Mucosa of descending colon (tissue), 3 donors: ENCODE data around the gene TNS1. TPM values are rescaled to one million over a fixed set of nuclear protein-coding genes. Genes with fewer than 3 reads are reported as not detected.

ENCODE experiments used
- ATAC-seq: fragments of 200-7000 bp; cut with Tn5 transposase; one replicate; pipeline ENCODE4 v1.9.1; 2020; ENCODE audit warnings: mild to moderate bottlenecking, moderate library complexity
- DNase-seq, 3 donors: peaks; one replicate each; pipeline ENCODE4 v3.0.0-alpha.2; 2020
- H3K36me3 ChIP-seq: fragments of 200-600 bp; one replicate; pipeline ENCODE4 v1.8.0; 2021; ENCODE audit warnings: low read depth, mild to moderate bottlenecking
- H3K4me1 ChIP-seq: fragments of 200-600 bp; one replicate; pipeline ENCODE4 v1.8.0; 2021; ENCODE audit warnings: low read depth, mild to moderate bottlenecking
- H3K4me3 ChIP-seq: fragments of 200-600 bp; one replicate; pipeline ENCODE4 v1.8.0; 2021; ENCODE audit warnings: mild to moderate bottlenecking
- H3K9me3 ChIP-seq: fragments of 200-600 bp; one replicate; pipeline ENCODE4 v1.8.0; 2021; ENCODE audit warnings: mild to moderate bottlenecking
- CTCF ChIP-seq: fragments of 200-600 bp; IDR thresholded peaks from one replicate; pipeline ENCODE4 v1.8.0; 2022; ENCODE audit warnings: antibody characterized with exemption, mild to moderate bottlenecking
- intact Hi-C, 2 donors: fragments of 100-400 bp; cut with DNase I in 1 of 2; cut with micrococcal nuclease in 1 of 2; formaldehyde crosslinking; loops; one replicate each; pipeline versions ENCODE4 v1.11.0 to v1.11.1; 2022; cut with DNase I, micrococcal nuclease
- microRNA-seq: library from miRNA; unstranded; fragments of <30 nt; microRNA quantifications from one replicate; pipeline ENCODE4, GENCODE V29; 2019
- total RNA-seq, 3 donors: library from RNA; stranded (reverse); fragmentation: NEBNext Ultra II Directional in 2 of 3; extraction: Animal tissue kit (Norgen Biotek cat#: 25700) in 2 of 3; gene quantifications; one replicate each; pipeline versions ENCODE4 v1.2.1 to v1.2.4, GENCODE V29; 2021 to 2023
- donor health status: DM: no; HTN: no; CAD: no; lungs with moderate emphysema.
- donor health status: DM: no; HTN: no; CAD: no.
- donor health status: DM: no; HTN: yes; CAD: no.

Gene TNS1
- total RNA-seq, 3 donors from 2014 or later: 43.8 to 1,458 (median 121) TPM

- no peak for ATAC-seq
- Histone ChIP-seq H3K4me3 (no peak overlapping the region), H3K9me3 (no peaks in the 10 kb centered on the region), H3K36me3 (no peaks in the 10 kb centered on the region), H3K4me1 (no peaks in the 10 kb centered on the region)
- intact Hi-C loops: no loop called here
- no peak for DNase-seq
- no peak for TF ChIP-seq CTCF
These were observed 249.2 kb downstream of the TNS1 start for GRCh38 chr2:217753460-217754200.

- H3K36me3 ChIP-seq: no peaks in the 10 kb centered on the region
- H3K9me3 ChIP-seq: no peaks in the 10 kb centered on the region
- ATAC-seq: no peak
- TF ChIP-seq CTCF: no peak
- intact Hi-C loops: no loop called here
- no peak for DNase-seq
- H3K4me1 ChIP-seq: no peaks in the 10 kb centered on the region
- no peak overlapping the region for H3K4me3 ChIP-seq
These were observed 249.9 kb downstream of the TNS1 start for GRCh38 chr2:217752714-217753459.

- no peak for DNase-seq
- Histone ChIP-seq H3K36me3 (no peaks in the 10 kb centered on the region), H3K4me3 (no peak overlapping the region), H3K4me1 (no peaks in the 10 kb centered on the region), H3K9me3 (no peaks in the 10 kb centered on the region)
- intact Hi-C loops: no loop called here
- ATAC-seq: no peak
- no peak for TF ChIP-seq CTCF
These were observed 250.8 kb downstream of the TNS1 start for GRCh38 chr2:217751952-217752351.

GRCh38 chr2:217751192-217751591 lies 251.6 kb downstream of the TNS1 start:
- intact Hi-C loops: no loop called here
- DNase-seq (no peak), ATAC-seq (no peak)
- no peak for TF ChIP-seq CTCF
- Histone ChIP-seq H3K36me3 (no peaks in the 10 kb centered on the region), H3K9me3 (no peaks in the 10 kb centered on the region), H3K4me3 (no peak overlapping the region), H3K4me1 (no peaks in the 10 kb centered on the region)

Small RNA genes within 50 kb of the gene (microRNA-seq; reads per million reads assigned to microRNA genes)
- gene MIR6809: not detected

Other genes starting within 250 kb of the TNS1 start
- gene RUFY4, start 66.3 kb upstream of the TNS1 start, total RNA-seq: not detected
- 1 to 10 TPM in 1 of 3 donors, under 1 TPM in 1, not detected in 1; 0.35 to 1.1 TPM for gene CXCR2, start 123.0 kb upstream of the TNS1 start, total RNA-seq
- under 1 TPM in 2 of 3 donors, not detected in 1; 0.13 to 0.27 TPM for gene CXCR1, start 164.0 kb upstream of the TNS1 start, total RNA-seq
- gene ARPC2, start 214.2 kb upstream of the TNS1 start, total RNA-seq: 100 to 1,000 TPM; 262 to 322 (median 313) TPM